GM23338 (cell line): ENCODE measurements around the gene ITGAV. TPM values are rescaled to one million over a fixed set of nuclear protein-coding genes. Genes with fewer than 3 reads are reported as not detected.

Experiments
- ATAC-seq: fragments of 200-7000 bp; cut with Tn5 transposase; 3 replicates; pipeline ENCODE4 v1.9.1; 2020
- DNase-seq: peaks from one replicate; pipeline ENCODE4 v3.0.0-alpha.2; 2015; ENCODE audit warnings: low spot score
- H2AFZ ChIP-seq: fragments of 200-600 bp; sonication (generic); 2 replicates; pipeline ENCODE4 v1.8.0; 2016; ENCODE audit warnings: antibody characterized with exemption, mild to moderate bottlenecking, moderate library complexity
- H3F3A ChIP-seq: fragments of 200-600 bp; sonication (generic); replicated peaks from 2 replicates; pipeline ENCODE4 v1.8.0; 2017; ENCODE audit warnings: antibody characterized with exemption, mixed run types, low read depth
- H3K27ac ChIP-seq: fragments of 200-600 bp; sonication (generic); 2 replicates; pipeline ENCODE4 v1.6.1; 2016; ENCODE audit warnings: low read depth
- H3K27me3 ChIP-seq: fragments of 200-600 bp; sonication (generic); 2 replicates; pipeline ENCODE4 v1.8.0; 2016; ENCODE audit warnings: mild to moderate bottlenecking, mixed run types, moderate library complexity; ENCODE audit not compliant: insufficient read depth
- H3K36me3 ChIP-seq: fragments of 200-600 bp; sonication (generic); 2 replicates; pipeline ENCODE4 v1.8.0; 2016; ENCODE audit warnings: mild to moderate bottlenecking; ENCODE audit not compliant: insufficient read depth
- H3K4me1 ChIP-seq: fragments of 200-600 bp; sonication (generic); 2 replicates; pipeline ENCODE4 v1.8.0; 2016; ENCODE audit warnings: mild to moderate bottlenecking, moderate library complexity; ENCODE audit not compliant: insufficient read depth
- H3K4me2 ChIP-seq: fragments of 200-600 bp; sonication (generic); 2 replicates; pipeline ENCODE4 v1.7.1; 2017; ENCODE audit warnings: mixed run types
- H3K4me3 ChIP-seq: fragments of 200-600 bp; sonication (generic); 2 replicates; pipeline ENCODE4 v1.6.1; 2016; ENCODE audit warnings: mixed run types
- H3K79me2 ChIP-seq: fragments of 200-600 bp; sonication (generic); replicated peaks from 2 replicates; pipeline ENCODE4 v1.8.0; 2017; ENCODE audit warnings: mild to moderate bottlenecking; ENCODE audit not compliant: insufficient read depth
- H3K9me2 ChIP-seq: fragments of 200-600 bp; sonication (generic); 2 replicates; pipeline ENCODE4 v1.8.0; 2017; ENCODE audit not compliant: insufficient read depth
- H4K20me1 ChIP-seq: fragments of 200-600 bp; sonication (generic); replicated peaks from 2 replicates; pipeline ENCODE4 v1.8.0; 2017; ENCODE audit warnings: mild to moderate bottlenecking; ENCODE audit not compliant: insufficient read depth
- H3K27ac Mint-ChIP-seq: 2 replicates; pipeline ENCODE4 v1.8.0; 2020; ENCODE audit warnings: inconsistent platforms, mild to moderate bottlenecking, moderate library complexity, mixed read lengths
- H3K27me3 Mint-ChIP-seq: 3 replicates; pipeline ENCODE4 v1.8.0; 2022; ENCODE audit warnings: low read depth, mild to moderate bottlenecking, moderate library complexity, mixed read lengths, inconsistent platforms; ENCODE audit not compliant: insufficient read depth, poor library complexity
- H3K36me3 Mint-ChIP-seq: 3 replicates; pipeline ENCODE4 v1.8.0; 2021; ENCODE audit warnings: low read depth, mild to moderate bottlenecking, inconsistent platforms, moderate library complexity, mixed read lengths
- H3K4me1 Mint-ChIP-seq: 3 replicates; pipeline ENCODE4 v1.8.0; 2020; ENCODE audit warnings: mild to moderate bottlenecking, inconsistent platforms, mixed read lengths
- H3K4me3 Mint-ChIP-seq: 3 replicates; pipeline ENCODE4 v1.8.0; 2021; ENCODE audit warnings: moderate library complexity, mild to moderate bottlenecking, inconsistent platforms, mixed read lengths
- H3K9me3 Mint-ChIP-seq: 3 replicates; pipeline ENCODE4 v1.8.0; 2020; ENCODE audit warnings: moderate library complexity, mild to moderate bottlenecking, inconsistent platforms, mixed read lengths
- CREB1 ChIP-seq: fragments of 250-450 bp; sonication (Bioruptor Pico); IDR thresholded peaks from 2 replicates; pipeline ENCODE4 v1.5.0; 2020; ENCODE audit warnings: low read depth, mild to moderate bottlenecking, moderate library complexity
- EZH2 ChIP-seq: fragments of 200-600 bp; sonication (generic); IDR thresholded peaks from one replicate; pipeline ENCODE4 v1.8.0; 2017; ENCODE audit warnings: antibody characterized with exemption, mild to moderate bottlenecking, low read depth; ENCODE audit not compliant: unreplicated experiment
- EZH2phosphoT487 ChIP-seq: fragments of 200-600 bp; sonication (generic); IDR thresholded peaks from one replicate; pipeline ENCODE4 v1.8.1; 2018; ENCODE audit warnings: antibody characterized with exemption; ENCODE audit not compliant: unreplicated experiment
- JUNB ChIP-seq: IDR thresholded peaks from one replicate; pipeline ENCODE4 v1.6.1; 2016; ENCODE audit warnings: antibody characterized with exemption; ENCODE audit not compliant: unreplicated experiment
- NANOG ChIP-seq: IDR thresholded peaks from 2 replicates; pipeline ENCODE4 v1.6.1; 2016; ENCODE audit warnings: antibody characterized with exemption, borderline replicate concordance
- POLR2AphosphoS5 ChIP-seq: IDR thresholded peaks from 2 replicates; pipeline ENCODE4 v1.6.1; 2016; ENCODE audit warnings: antibody characterized with exemption, low read depth
- REST ChIP-seq: IDR thresholded peaks from one replicate; pipeline ENCODE4 v1.6.1; 2018; ENCODE audit warnings: antibody characterized with exemption; ENCODE audit not compliant: unreplicated experiment
- STAT1 ChIP-seq: IDR thresholded peaks from one replicate; pipeline ENCODE4 v1.6.1; 2016; ENCODE audit warnings: antibody characterized with exemption; ENCODE audit not compliant: unreplicated experiment
- ZNF331 ChIP-seq: fragments of 250-450 bp; sonication (Bioruptor Pico); IDR thresholded peaks from 2 replicates; pipeline ENCODE4 v1.5.0; 2020; ENCODE audit warnings: low read depth, mild to moderate bottlenecking, moderate library complexity
- polyA plus RNA-seq: library from polyadenylated mRNA; unstranded; fragments of >200 nt; fragmentation: Nextera tagmentation; extraction: Ambion mirVana; gene quantifications from 2 replicates; pipeline ENCODE4 v1.2.1, GENCODE V29; 2016
- total RNA-seq: library from RNA; depleted of rRNA; stranded (reverse); fragments of >200 nt; shearing (Covaris generic); gene quantifications from 2 replicates; pipeline ENCODE4 v1.2.3, GENCODE V29; 2014
- TF ChIP-seq, protein P1 (sequence below): IDR thresholded peaks from 2 replicates; pipeline ENCODE4 v1.6.1; 2016; ENCODE audit warnings: antibody characterized with exemption

ITGAV gene
- total and polyA plus RNA-seq, 2 experiments from 2014 or later: 9.1 to 56.5 TPM

- ATAC-seq: no peak
- H3K27ac Mint-ChIP-seq: no peak overlapping the region
- H3K9me3 Mint-ChIP-seq: peaks cover 12% of the 10 kb centered on the region
Measured at GRCh38 chr2:186726938-186727337, 137.1 kb downstream of the ITGAV start.

DNA sequence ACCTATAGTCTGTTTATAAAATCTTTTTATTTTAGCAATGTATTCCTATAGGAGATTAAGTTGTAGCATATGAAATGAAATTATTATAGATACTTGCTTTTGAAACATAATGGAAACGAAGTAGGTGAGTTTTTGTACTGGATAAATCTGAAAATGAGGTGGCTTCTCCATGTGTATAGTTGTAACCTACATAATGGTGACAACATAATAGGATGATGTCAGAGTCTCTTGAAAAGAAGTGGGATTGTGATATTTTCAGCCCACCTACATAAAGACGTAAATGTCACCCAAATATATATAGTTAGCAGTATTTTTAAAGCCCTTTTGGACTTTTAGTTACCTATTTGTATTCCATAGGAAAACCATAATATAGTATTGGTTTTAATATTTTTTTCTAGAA, 138.8 kb downstream of the ITGAV start:
- Histone ChIP-seq H3K4me1 (peaks cover 11% of the 10 kb centered on the region), H3K4me2 (no peak overlapping the region), H2AFZ (no peak overlapping the region), H3K36me3 (peaks cover 20% of the 10 kb centered on the region), H4K20me1 (no peaks in the 10 kb centered on the region), H3K4me3 (no peak overlapping the region), H3F3A (no peaks in the 10 kb centered on the region), H3K27ac (no peak overlapping the region), H3K9me2 (no peaks in the 10 kb centered on the region), H3K27me3 (no peaks in the 10 kb centered on the region), H3K79me2 (peaks cover 7% of the 10 kb centered on the region; the same call in 1 of the 2 replicates)
- peaks cover 46% of the 10 kb centered on the region for H3K36me3 Mint-ChIP-seq
- no peak overlapping the region for H3K27ac Mint-ChIP-seq
- ATAC-seq (no peak), DNase-seq (no peak)
- no peaks in the 10 kb centered on the region for H3K27me3 Mint-ChIP-seq
- H3K4me3 Mint-ChIP-seq: no peak overlapping the region
- H3K9me3 Mint-ChIP-seq: peaks cover 29% of the 10 kb centered on the region
- peaks cover 10% of the 10 kb centered on the region; the same call in 2 of the 3 replicates for H3K4me1 Mint-ChIP-seq
- no peak for TF ChIP-seq JUNB
- no peak for TF ChIP-seq EZH2
- no peak for TF ChIP-seq POLR2AphosphoS5
- no peak for TF ChIP-seq STAT1
- TF ChIP-seq, protein P1, sequence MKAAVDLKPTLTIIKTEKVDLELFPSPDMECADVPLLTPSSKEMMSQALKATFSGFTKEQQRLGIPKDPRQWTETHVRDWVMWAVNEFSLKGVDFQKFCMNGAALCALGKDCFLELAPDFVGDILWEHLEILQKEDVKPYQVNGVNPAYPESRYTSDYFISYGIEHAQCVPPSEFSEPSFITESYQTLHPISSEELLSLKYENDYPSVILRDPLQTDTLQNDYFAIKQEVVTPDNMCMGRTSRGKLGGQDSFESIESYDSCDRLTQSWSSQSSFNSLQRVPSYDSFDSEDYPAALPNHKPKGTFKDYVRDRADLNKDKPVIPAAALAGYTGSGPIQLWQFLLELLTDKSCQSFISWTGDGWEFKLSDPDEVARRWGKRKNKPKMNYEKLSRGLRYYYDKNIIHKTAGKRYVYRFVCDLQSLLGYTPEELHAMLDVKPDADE: no peak
- no peak for TF ChIP-seq EZH2phosphoT487
- no peak for TF ChIP-seq CREB1
- no peak for TF ChIP-seq NANOG

More at GRCh38 chr2:186726938-186727337, 137.1 kb downstream of the ITGAV start:
- no peak overlapping the region for H3K4me2 ChIP-seq
- 0 out of 2 replicates have a peak, but pooled peaks cover 3% of the 10 kb centered on the region for H3K79me2 ChIP-seq
- Mint-ChIP-seq H3K27me3 (no peaks in the 10 kb centered on the region), H3K4me1 (peaks cover 10% of the 10 kb centered on the region), H3K4me3 (no peak overlapping the region), H3K36me3 (peaks cover 29% of the 10 kb centered on the region)
- no peaks in the 10 kb centered on the region for H4K20me1 ChIP-seq
- no peak overlapping the region for H3K27ac ChIP-seq
- peaks cover 10% of the 10 kb centered on the region for H3K36me3 ChIP-seq
- peaks cover 11% of the 10 kb centered on the region for H3K4me1 ChIP-seq
- H2AFZ ChIP-seq: no peak overlapping the region
- H3K27me3 ChIP-seq: no peaks in the 10 kb centered on the region
- no peak for TF ChIP-seq ZNF331 (CRISPR knock-in tag)
- TF ChIP-seq REST: no peak
- no peak for TF ChIP-seq EZH2phosphoT487
- DNase-seq: no peak
- no peaks in the 10 kb centered on the region for H3F3A ChIP-seq
- no peaks in the 10 kb centered on the region for H3K9me2 ChIP-seq
- no peak overlapping the region for H3K4me3 ChIP-seq
